OCI-LY3 (cell line): ENCODE measurements around the gene DUSP5.

Source experiments
- EZH2phosphoT487 ChIP-seq: fragments of 200-600 bp; shearing (Covaris generic); IDR thresholded peaks from 2 replicates; pipeline ENCODE4 v1.6.1; 2018; ENCODE audit warnings: antibody characterized with exemption, mixed run types, low read depth
- TF ChIP-seq, protein P1 (sequence below): fragments of 200-600, 300-600 bp; sonication (generic); IDR thresholded peaks from 2 replicates; pipeline ENCODE4 v1.5.1; 2014; ENCODE audit warnings: antibody characterized with exemption, low read length, low read depth

GRCh38 chr10:110502851-110503301 is 5.2 kb downstream of the DUSP5 start:
- no peak for TF ChIP-seq EZH2phosphoT487
- TF ChIP-seq, protein P1, sequence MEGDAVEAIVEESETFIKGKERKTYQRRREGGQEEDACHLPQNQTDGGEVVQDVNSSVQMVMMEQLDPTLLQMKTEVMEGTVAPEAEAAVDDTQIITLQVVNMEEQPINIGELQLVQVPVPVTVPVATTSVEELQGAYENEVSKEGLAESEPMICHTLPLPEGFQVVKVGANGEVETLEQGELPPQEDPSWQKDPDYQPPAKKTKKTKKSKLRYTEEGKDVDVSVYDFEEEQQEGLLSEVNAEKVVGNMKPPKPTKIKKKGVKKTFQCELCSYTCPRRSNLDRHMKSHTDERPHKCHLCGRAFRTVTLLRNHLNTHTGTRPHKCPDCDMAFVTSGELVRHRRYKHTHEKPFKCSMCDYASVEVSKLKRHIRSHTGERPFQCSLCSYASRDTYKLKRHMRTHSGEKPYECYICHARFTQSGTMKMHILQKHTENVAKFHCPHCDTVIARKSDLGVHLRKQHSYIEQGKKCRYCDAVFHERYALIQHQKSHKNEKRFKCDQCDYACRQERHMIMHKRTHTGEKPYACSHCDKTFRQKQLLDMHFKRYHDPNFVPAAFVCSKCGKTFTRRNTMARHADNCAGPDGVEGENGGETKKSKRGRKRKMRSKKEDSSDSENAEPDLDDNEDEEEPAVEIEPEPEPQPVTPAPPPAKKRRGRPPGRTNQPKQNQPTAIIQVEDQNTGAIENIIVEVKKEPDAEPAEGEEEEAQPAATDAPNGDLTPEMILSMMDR, result no peak
